ENCODE data around the gene EFCAB12. TPM values are rescaled to one million over a fixed set of nuclear protein-coding genes. Genes with fewer than 3 reads are reported as not detected.
"Not testable (repeated sequence)": the region's sequence is repeated elsewhere in the genome, so short reads cannot be mapped to it uniquely, and the experiment has no call there.

EFCAB12 gene
- total and polyA plus RNA-seq, 10 of the 15 experiments (the other 5 are each of a cell fraction or from before 2014, with no cell fraction given), result 0.02 to 0.85 (median 0.33) TPM

DNA sequence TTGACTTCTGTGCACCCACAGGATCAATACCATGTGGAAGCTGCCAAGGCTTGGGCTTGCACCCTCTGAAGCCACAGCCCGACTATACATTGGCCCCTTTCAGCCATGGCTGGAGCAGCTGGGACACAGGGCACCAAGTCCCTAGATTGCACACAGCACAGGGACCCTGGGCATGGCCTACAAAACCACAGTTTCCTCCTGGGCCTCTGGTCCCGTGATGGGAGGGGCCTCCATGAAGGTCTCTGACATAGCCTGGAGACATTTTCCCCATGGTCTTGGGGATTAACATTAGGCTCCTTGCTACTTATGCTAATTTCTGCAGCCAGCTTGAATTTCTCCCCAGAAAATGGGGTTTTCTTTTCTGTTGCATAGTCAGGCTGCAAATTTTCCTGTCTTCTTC, 63.6 kb downstream of the EFCAB12 start:
- H3K4me3 ChIP-seq; RAD21 ChIA-PET (ENCODE audit: unreplicated experiment); ATAC-seq; H3K4me2 ChIP-seq (ENCODE audit: control insufficient read depth, insufficient read depth); H4K20me1 ChIP-seq (ENCODE audit: control insufficient read depth, insufficient read depth); H3K9me3 ChIP-seq (replicated peaks; ENCODE audit: control insufficient read depth, insufficient read depth, low read length); H3K79me2 ChIP-seq (ENCODE audit: control insufficient read depth, insufficient read depth, low read length); DNase-seq (ENCODE audit: low read depth, low spot score); CTCF ChIA-PET; SMC1A ChIA-PET (ENCODE audit: uncharacterized antibody, unreplicated experiment); intact Hi-C loops (cut with micrococcal nuclease; ENCODE audit: unreplicated experiment); H3K4me1 ChIP-seq (ENCODE audit: control insufficient read depth, insufficient read depth, low read length); in situ Hi-C loops (cut with MboI); H3K27ac ChIP-seq (ENCODE audit: control insufficient read depth, insufficient read depth); H3K27me3 ChIP-seq (replicated peaks in 1 of 2; ENCODE audit: control insufficient read depth in 2 of 2, insufficient read depth in 2 of 2, low read length in 1 of 2); H2AFZ ChIP-seq (ENCODE audit: control insufficient read depth, low read depth, low read length); BruUV-seq (replicated peaks); H3K36me3 ChIP-seq (ENCODE audit: control insufficient read depth in 2 of 2, insufficient read depth in 2 of 2, low read length in 1 of 2); FAIRE-seq; H3K9ac ChIP-seq (ENCODE audit: control insufficient read depth, insufficient read depth, low read length); POLR2A ChIA-PET: not testable (repeated sequence)
- WGBS (ENCODE audit: insufficient coverage, insufficient replicate concordance, low lambda C conversion rate, missing lambda C conversion rate), result 17% methylated on average over 2 of the region's 2 CpGs

DNA sequence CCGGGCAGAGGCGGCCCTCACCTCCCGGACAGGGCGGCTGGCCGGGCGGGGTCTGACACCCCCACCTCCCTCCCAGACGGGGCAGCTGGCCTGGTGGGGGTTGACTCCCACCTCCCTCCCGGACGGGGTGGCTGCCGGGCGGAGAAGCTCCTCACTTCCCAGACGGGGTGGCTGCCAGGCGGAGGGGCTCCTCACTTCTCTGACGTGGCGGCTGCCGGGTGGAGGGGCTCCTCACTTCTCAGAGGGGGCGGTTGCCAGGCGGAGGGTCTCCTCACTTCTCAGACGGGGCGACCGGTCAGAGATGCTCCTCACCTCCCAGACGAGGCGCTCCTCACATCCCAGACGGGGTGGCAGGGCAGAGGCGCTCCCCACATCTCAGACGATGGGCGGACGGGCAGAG, 65.1 kb downstream of the EFCAB12 start:
- H2AFZ ChIP-seq (ENCODE audit: control insufficient read depth, low read depth, low read length); RAD21 ChIA-PET (ENCODE audit: unreplicated experiment); H3K4me2 ChIP-seq (ENCODE audit: control insufficient read depth, insufficient read depth); DNase-seq (ENCODE audit: low read depth, low spot score); CTCF ChIA-PET; H3K36me3 ChIP-seq (ENCODE audit: control insufficient read depth in 2 of 2, insufficient read depth in 2 of 2, low read length in 1 of 2); POLR2A ChIA-PET; FAIRE-seq; H3K9me3 ChIP-seq (replicated peaks; ENCODE audit: control insufficient read depth, insufficient read depth, low read length); intact Hi-C loops (cut with micrococcal nuclease; ENCODE audit: unreplicated experiment); H4K20me1 ChIP-seq (ENCODE audit: control insufficient read depth, insufficient read depth); SMC1A ChIA-PET (ENCODE audit: uncharacterized antibody, unreplicated experiment); in situ Hi-C loops (cut with MboI); ATAC-seq; H3K27ac ChIP-seq (ENCODE audit: control insufficient read depth, insufficient read depth); H3K4me3 ChIP-seq; BruUV-seq (replicated peaks); H3K27me3 ChIP-seq (replicated peaks in 1 of 2; ENCODE audit: control insufficient read depth in 2 of 2, insufficient read depth in 2 of 2, low read length in 1 of 2); H3K79me2 ChIP-seq (ENCODE audit: control insufficient read depth, insufficient read depth, low read length); H3K4me1 ChIP-seq (ENCODE audit: control insufficient read depth, insufficient read depth, low read length); H3K9ac ChIP-seq (ENCODE audit: control insufficient read depth, insufficient read depth, low read length): not testable (repeated sequence)
- WGBS (ENCODE audit: insufficient coverage, insufficient replicate concordance, low lambda C conversion rate, missing lambda C conversion rate), result 90% methylated on average over 21 of the region's 28 CpGs

Measured in GM12878 (cell line).